ENCODE data around the gene POLG.

Gene POLG

DNA sequence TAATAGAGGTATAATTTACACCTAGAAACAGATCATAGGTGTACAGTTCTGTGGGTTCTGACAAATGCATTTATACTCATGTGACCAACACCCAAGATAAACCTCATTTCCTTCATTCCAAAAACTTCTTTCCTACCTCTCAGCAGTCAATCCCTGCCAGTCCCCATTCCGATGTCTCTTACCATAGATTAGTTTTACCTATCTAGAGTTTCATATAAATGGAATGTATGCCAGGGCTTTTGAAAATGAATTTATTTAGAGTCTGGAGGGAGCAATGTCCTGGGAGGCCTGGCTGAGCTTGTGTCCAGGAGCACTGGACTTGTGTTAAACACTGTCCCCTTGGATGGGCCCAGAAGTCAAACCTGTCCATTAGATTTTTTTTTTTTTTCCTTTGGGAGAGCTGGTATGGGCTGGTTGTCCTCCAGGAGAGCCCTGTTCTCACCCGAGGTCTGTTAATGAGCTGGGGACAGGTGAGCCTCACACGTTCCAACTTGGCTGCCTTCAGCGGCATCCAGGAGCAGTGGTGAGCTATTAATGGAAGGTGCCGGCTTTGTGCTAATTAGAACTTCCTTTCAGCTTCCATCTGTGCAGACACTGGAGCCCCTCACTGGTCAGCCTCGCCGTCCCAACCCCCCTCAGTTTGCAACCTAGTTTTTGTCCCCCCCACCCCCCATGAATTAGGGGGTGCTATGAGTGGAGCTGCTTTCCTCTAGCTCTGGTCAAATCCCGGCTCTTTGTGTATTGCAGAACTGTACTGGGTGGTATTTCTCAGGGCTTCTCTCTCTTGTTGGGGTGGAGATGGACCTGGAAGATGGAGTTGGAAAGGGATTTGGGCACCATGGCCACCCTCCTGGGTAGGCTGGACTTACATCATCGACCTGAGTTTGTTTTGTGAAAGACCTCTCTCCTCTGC, 40.7 kb upstream of the POLG start:
- WGBS (ENCODE audit: insufficient coverage), result 0% methylated on average over 1 of the region's 9 CpGs
- DNase-seq, result no peak
- H3K36me3 ChIP-seq (ENCODE audit: control insufficient read depth in 4 of 4, insufficient read depth in 4 of 4, low read length in 3 of 4), result no peaks in the 10 kb centered on the region
- peaks cover 3 to 99% (median 58%) of the 10 kb centered on the region in 5 experiments for H3K27me3 ChIP-seq (replicated peaks in 2 of 5; ENCODE audit: control insufficient read depth in 4 of 5, insufficient read depth in 5 of 5, low read length in 4 of 5)
- H3K9me3 ChIP-seq (ENCODE audit: control extremely low read depth in 1 of 5, control insufficient read depth in 4 of 5, insufficient read depth in 2 of 5, low read depth in 1 of 5, low read length in 4 of 5), result peaks cover 0 to 5% (median 2%) of the 10 kb centered on the region in 5 experiments
- POLR2A ChIA-PET, result interaction anchor here (0.6 kb wide), 1 partner anchor 287 kb away, joined by 3 read pairs; no protein-coding TSS in a partner anchor
- no peak overlapping the region for H3K4me3 ChIP-seq (ENCODE audit: control insufficient read depth in 1 of 7, extremely low read depth in 1 of 7, insufficient read depth in 4 of 7, low read depth in 2 of 7, low read length in 6 of 7)
- H3K4me1 ChIP-seq (ENCODE audit: control extremely low read depth in 1 of 4, control insufficient read depth in 4 of 4, insufficient read depth in 4 of 4, low read length in 3 of 4), result peaks cover 0 to 30% (median 17%) of the 10 kb centered on the region in 4 experiments
- CTCF ChIA-PET, result interaction anchor here (0.7 to 2.3 kb wide), 3 partner anchors 17 to 34 kb away, joined by 4 to 11 read pairs (median 6); no protein-coding TSS in a partner anchor
- H3K27ac ChIP-seq (ENCODE audit: insufficient read depth in 1 of 2, low read depth in 1 of 2, low read length in 2 of 2, poor library complexity in 1 of 2, severe bottlenecking in 2 of 2), result no peak overlapping the region

GRCh38 chr15:89374086-89374981, 39.7 kb upstream of the POLG start:
- POLR2A ChIA-PET, result no interaction called here
- Histone ChIP-seq H3K4me3 (ENCODE audit: control insufficient read depth in 1 of 7, extremely low read depth in 1 of 7, insufficient read depth in 4 of 7, low read depth in 2 of 7, low read length in 6 of 7) (no peak overlapping the region), H3K36me3 (ENCODE audit: control insufficient read depth in 4 of 4, insufficient read depth in 4 of 4, low read length in 3 of 4) (no peaks in the 10 kb centered on the region), H3K9me3 (ENCODE audit: control extremely low read depth in 1 of 5, control insufficient read depth in 4 of 5, insufficient read depth in 2 of 5, low read depth in 1 of 5, low read length in 4 of 5) (peaks cover 0 to 7% (median under 1%) of the 10 kb centered on the region in 5 experiments), H3K27me3 (replicated peaks in 2 of 5; ENCODE audit: control insufficient read depth in 4 of 5, insufficient read depth in 5 of 5, low read length in 4 of 5) (peaks cover 3 to 99% (median 59%) of the 10 kb centered on the region in 5 experiments), H3K4me1 (ENCODE audit: control extremely low read depth in 1 of 4, control insufficient read depth in 4 of 4, insufficient read depth in 4 of 4, low read length in 3 of 4) (peaks cover 0 to 29% (median 17%) of the 10 kb centered on the region in 4 experiments), H3K27ac (ENCODE audit: insufficient read depth in 1 of 2, low read depth in 1 of 2, low read length in 2 of 2, poor library complexity in 1 of 2, severe bottlenecking in 2 of 2) (no peak overlapping the region)
- no peak for DNase-seq
- 8% methylated on average over 4 of the region's 14 CpGs for WGBS (ENCODE audit: insufficient coverage)
- CTCF ChIA-PET, result interaction anchor here (0.7 to 1.4 kb wide), 2 partner anchors 16 to 35 kb away, joined by 4 to 6 read pairs; no protein-coding TSS in a partner anchor

- Histone ChIP-seq H3K36me3 (ENCODE audit: control insufficient read depth in 4 of 4, insufficient read depth in 4 of 4, low read length in 3 of 4) (no peaks in the 10 kb centered on the region), H3K9me3 (ENCODE audit: control extremely low read depth in 1 of 5, control insufficient read depth in 4 of 5, insufficient read depth in 2 of 5, low read depth in 1 of 5, low read length in 4 of 5) (peaks cover 0 to 4% (median 2%) of the 10 kb centered on the region in 5 experiments), H3K27me3 (replicated peaks in 2 of 5; ENCODE audit: control insufficient read depth in 4 of 5, insufficient read depth in 5 of 5, low read length in 4 of 5) (peaks cover 3 to 99% (median 62%) of the 10 kb centered on the region in 5 experiments), H3K4me3 (ENCODE audit: control insufficient read depth in 1 of 7, extremely low read depth in 1 of 7, insufficient read depth in 4 of 7, low read depth in 2 of 7, low read length in 6 of 7) (no peak overlapping the region), H3K4me1 (ENCODE audit: control extremely low read depth in 1 of 4, control insufficient read depth in 4 of 4, insufficient read depth in 4 of 4, low read length in 3 of 4) (peaks cover 0 to 19% (median 9%) of the 10 kb centered on the region in 4 experiments), H3K27ac (ENCODE audit: insufficient read depth in 1 of 2, low read depth in 1 of 2, low read length in 2 of 2, poor library complexity in 1 of 2, severe bottlenecking in 2 of 2) (no peak overlapping the region)
- CTCF ChIA-PET, result interaction anchor here (0.7 to 2.7 kb wide), 6 partner anchors 14 to 46 kb away, joined by 3 to 11 read pairs (median 3); no protein-coding TSS in a partner anchor
- no peak for DNase-seq
- POLR2A ChIA-PET, result no interaction called here
- WGBS (ENCODE audit: insufficient coverage), result 14% methylated on average over 10 of the region's 15 CpGs
These were observed 37.7 kb upstream of the POLG start for GRCh38 chr15:89372069-89372935.

DNA sequence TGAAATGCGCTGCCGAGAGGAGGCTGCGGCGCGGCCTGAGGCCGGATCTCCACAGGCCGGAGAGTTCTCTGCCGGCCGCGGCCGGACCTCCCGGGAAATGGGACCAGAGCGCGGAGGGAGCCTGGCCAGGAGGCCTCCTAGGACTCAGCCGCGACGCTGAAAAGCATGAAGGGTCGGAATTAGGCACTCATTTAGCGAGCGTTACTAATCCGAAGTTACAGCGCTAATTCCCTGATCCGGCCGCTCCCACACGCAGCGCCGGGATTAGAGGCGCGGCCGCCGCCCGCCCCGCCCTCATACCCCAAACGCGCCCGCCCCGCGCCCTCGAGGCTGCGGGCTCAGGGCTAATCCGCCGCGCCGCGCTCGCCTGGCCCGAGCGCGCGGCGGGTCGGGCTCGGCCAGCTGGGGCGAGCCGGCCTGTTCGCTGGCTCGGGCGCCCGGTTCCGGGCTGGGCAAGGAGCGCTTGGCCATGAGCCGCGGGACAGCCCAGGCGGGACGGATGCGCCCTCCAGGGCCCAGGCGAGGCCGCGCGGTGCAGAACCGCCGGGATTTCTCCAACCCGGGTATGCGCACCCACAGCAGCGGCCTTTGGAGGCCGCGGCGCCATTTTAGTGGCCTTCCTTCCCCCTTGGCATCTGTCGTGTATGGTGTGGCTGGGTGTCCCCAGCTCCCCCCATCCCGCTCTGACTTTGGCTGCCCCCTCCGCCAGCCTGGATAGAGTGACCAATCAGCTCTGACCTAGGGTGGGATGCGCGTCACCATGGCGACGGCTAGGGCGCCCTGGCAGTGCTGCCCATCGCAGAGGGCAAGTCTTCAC, 36.8 kb upstream of the POLG start:
- 2% methylated on average over 69 of the region's 87 CpGs for WGBS (ENCODE audit: insufficient coverage)

GRCh38 chr15:89370978-89371227, 36.3 kb upstream of the POLG start:
- Histone ChIP-seq H3K27ac (ENCODE audit: insufficient read depth in 1 of 2, low read depth in 1 of 2, low read length in 2 of 2, poor library complexity in 1 of 2, severe bottlenecking in 2 of 2) (no peak overlapping the region), H3K27me3 (replicated peaks in 2 of 5; ENCODE audit: control insufficient read depth in 4 of 5, insufficient read depth in 5 of 5, low read length in 4 of 5) (peaks cover 4 to 100% (median 66%) of the 10 kb centered on the region in 5 experiments), H3K4me3 (ENCODE audit: control insufficient read depth in 1 of 7, extremely low read depth in 1 of 7, insufficient read depth in 4 of 7, low read depth in 2 of 7, low read length in 6 of 7) (peak overlapping the region in 1 of 7 experiments; percentile 46), H3K36me3 (ENCODE audit: control insufficient read depth in 4 of 4, insufficient read depth in 4 of 4, low read length in 3 of 4) (no peaks in the 10 kb centered on the region), H3K9me3 (ENCODE audit: control extremely low read depth in 1 of 5, control insufficient read depth in 4 of 5, insufficient read depth in 2 of 5, low read depth in 1 of 5, low read length in 4 of 5) (peaks cover 0 to 4% (median 2%) of the 10 kb centered on the region in 5 experiments), H3K4me1 (ENCODE audit: control extremely low read depth in 1 of 4, control insufficient read depth in 4 of 4, insufficient read depth in 4 of 4, low read length in 3 of 4) (peaks cover 0 to 22% (median 10%) of the 10 kb centered on the region in 4 experiments)
- POLR2A ChIA-PET, result no interaction called here
- WGBS (ENCODE audit: insufficient coverage), result 4% methylated on average over 9 of the region's 11 CpGs
- CTCF ChIA-PET, result interaction anchor here (0.9 to 2.7 kb wide), 2 partner anchors 12 to 13 kb away, joined by 3 to 11 read pairs; no protein-coding TSS in a partner anchor
- no peak for DNase-seq

More for the DNA sequence above, 36.8 kb upstream of the POLG start:
- POLR2A ChIA-PET, result no interaction called here
- peaks cover 0 to 22% (median 10%) of the 10 kb centered on the region in 4 experiments for H3K4me1 ChIP-seq (ENCODE audit: control extremely low read depth in 1 of 4, control insufficient read depth in 4 of 4, insufficient read depth in 4 of 4, low read length in 3 of 4)
- DNase-seq, result no peak
- peaks cover 0 to 4% (median 2%) of the 10 kb centered on the region in 5 experiments for H3K9me3 ChIP-seq (ENCODE audit: control extremely low read depth in 1 of 5, control insufficient read depth in 4 of 5, insufficient read depth in 2 of 5, low read depth in 1 of 5, low read length in 4 of 5)
- H3K4me3 ChIP-seq (ENCODE audit: control insufficient read depth in 1 of 7, extremely low read depth in 1 of 7, insufficient read depth in 4 of 7, low read depth in 2 of 7, low read length in 6 of 7), result peak overlapping the region in 1 of 7 experiments; percentile 46
- peaks cover 3 to 99% (median 62%) of the 10 kb centered on the region in 5 experiments for H3K27me3 ChIP-seq (replicated peaks in 2 of 5; ENCODE audit: control insufficient read depth in 4 of 5, insufficient read depth in 5 of 5, low read length in 4 of 5)
- no peak overlapping the region for H3K27ac ChIP-seq (ENCODE audit: insufficient read depth in 1 of 2, low read depth in 1 of 2, low read length in 2 of 2, poor library complexity in 1 of 2, severe bottlenecking in 2 of 2)
- H3K36me3 ChIP-seq (ENCODE audit: control insufficient read depth in 4 of 4, insufficient read depth in 4 of 4, low read length in 3 of 4), result no peaks in the 10 kb centered on the region
- CTCF ChIA-PET, result interaction anchor here (0.9 to 2.7 kb wide), 3 partner anchors 12 to 20 kb away, joined by 3 to 11 read pairs (median 3); no protein-coding TSS in a partner anchor
